Progenitor cell of endocrine pancreas (in vitro differentiated cells): ENCODE data around the gene DOC2A. TPM values are rescaled to one million over a fixed set of nuclear protein-coding genes. Genes with fewer than 3 reads are reported as not detected.
A peak's percentile ranks its signal among the peaks of the same experiment; 100 is the strongest.

Experiments used
- DNase-seq: peaks from one replicate; pipeline ENCODE4 v3.0.0; 2021; ENCODE audit warnings: low spot score; ENCODE audit not compliant: unreplicated experiment
- H3K27ac Mint-ChIP-seq: 2 replicates; pipeline ENCODE4 v1.8.0; 2021; ENCODE audit warnings: mild to moderate bottlenecking, moderate library complexity, mixed read lengths
- H3K27me3 Mint-ChIP-seq: 2 replicates; pipeline ENCODE4 v1.8.0; 2021; ENCODE audit warnings: mixed read lengths
- H3K36me3 Mint-ChIP-seq: 2 replicates; pipeline ENCODE4 v1.8.0; 2022; ENCODE audit warnings: mixed read lengths; ENCODE audit not compliant: insufficient read depth
- H3K4me1 Mint-ChIP-seq: 2 replicates; pipeline ENCODE4 v1.8.0; 2021; ENCODE audit warnings: low read depth, mixed read lengths
- H3K4me3 Mint-ChIP-seq: 2 replicates; pipeline ENCODE4 v1.8.0; 2021; ENCODE audit warnings: low read depth, mild to moderate bottlenecking, moderate library complexity, mixed read lengths
- H3K9me3 Mint-ChIP-seq: 2 replicates; pipeline ENCODE4 v1.8.0; 2021; ENCODE audit warnings: low read depth, mixed read lengths
- CTCF ChIP-seq: fragments of 200-600 bp; sonication (generic); IDR thresholded peaks from one replicate; pipeline ENCODE4 v1.5.0; 2021; ENCODE audit warnings: antibody characterized with exemption, mild to moderate bottlenecking; ENCODE audit not compliant: unreplicated experiment
- total RNA-seq: library from RNA; stranded (reverse); gene quantifications from 2 replicates; pipeline ENCODE4 v1.2.1, GENCODE V29; 2021

DOC2A gene
- total RNA-seq, 1 donor from 2014 or later = 5.0 TPM

DNA sequence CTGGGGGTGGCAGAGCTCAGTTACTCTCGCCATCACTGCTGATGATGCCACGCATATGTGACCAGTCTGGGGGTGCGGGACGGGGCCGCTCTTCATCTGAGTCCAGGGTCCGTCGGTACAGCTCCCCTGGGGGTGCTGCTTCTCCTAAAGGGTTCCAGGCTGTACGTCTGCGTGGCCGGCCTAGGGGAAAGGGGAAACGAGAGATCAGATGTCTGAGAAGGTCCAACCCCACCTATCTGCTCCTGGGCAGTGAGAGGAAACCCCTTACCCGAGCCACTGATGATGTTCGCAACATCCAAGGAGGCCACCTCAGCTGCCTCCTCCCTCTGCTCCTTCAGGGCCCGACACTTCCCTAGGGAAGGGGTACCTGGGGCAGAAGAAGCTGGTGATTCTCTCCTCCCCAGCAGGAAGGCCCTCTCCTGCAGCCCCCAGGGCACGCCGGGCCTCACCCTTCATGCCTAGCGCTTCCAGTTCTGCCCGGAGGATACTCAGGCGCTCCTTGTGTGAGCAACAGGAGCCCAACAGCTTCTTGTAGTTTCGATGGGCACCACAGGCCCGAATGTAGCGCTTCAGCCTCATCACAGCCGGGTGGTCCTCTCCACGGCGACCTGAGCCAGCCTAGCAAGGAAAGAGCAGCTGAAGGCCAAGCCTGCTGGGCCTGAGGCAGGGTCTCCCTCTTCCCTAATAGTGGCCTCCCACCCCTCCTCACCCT, 17.5 kb downstream of the DOC2A start:
- Mint-ChIP-seq H3K36me3 (peaks cover 6% of the 10 kb centered on the region), H3K4me1 (peaks cover 16% of the 10 kb centered on the region), H3K4me3 (peak overlapping the region; percentile 64), H3K27me3 (no peaks in the 10 kb centered on the region), H3K27ac (no peak overlapping the region), H3K9me3 (no peaks in the 10 kb centered on the region)
- TF ChIP-seq CTCF = no peak
- DNase-seq = no peak

DNA sequence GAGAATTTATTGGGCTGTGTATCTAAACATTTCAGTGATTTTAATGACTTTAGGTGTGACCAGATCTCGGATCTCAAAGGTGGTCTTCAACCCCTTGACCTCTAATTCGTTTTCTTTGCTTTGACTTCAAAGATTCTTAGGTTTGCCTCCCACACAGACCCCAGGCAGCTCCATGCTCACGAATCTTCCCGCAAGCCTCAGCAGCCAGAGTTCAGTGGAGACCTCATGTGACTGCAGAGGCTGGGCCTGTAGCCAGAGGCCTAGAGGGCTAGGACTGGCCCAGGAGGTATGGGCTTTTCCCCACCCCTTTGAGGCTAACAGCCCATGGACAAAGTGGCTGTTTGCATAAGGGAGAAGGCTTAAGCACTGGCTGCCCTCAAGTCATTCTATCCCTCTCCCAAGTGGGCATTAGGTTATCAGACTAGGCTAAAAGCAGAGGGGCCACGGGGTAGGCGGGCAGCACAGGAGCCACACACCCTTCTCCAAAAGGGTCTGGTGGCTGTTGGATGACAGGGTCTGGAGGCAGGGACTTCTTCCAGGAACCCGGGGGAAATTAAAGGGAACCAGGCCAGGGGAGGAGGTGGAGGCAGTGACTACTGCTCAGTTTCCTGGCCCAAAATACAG, 18.4 kb downstream of the DOC2A start:
- Mint-ChIP-seq H3K36me3 (peaks cover 11% of the 10 kb centered on the region), H3K27ac (no peak overlapping the region), H3K4me3 (peak overlapping the region; percentile 44), H3K9me3 (no peaks in the 10 kb centered on the region), H3K4me1 (peaks cover 16% of the 10 kb centered on the region), H3K27me3 (no peaks in the 10 kb centered on the region)
- no peak for TF ChIP-seq CTCF
- no peak for DNase-seq

DNA sequence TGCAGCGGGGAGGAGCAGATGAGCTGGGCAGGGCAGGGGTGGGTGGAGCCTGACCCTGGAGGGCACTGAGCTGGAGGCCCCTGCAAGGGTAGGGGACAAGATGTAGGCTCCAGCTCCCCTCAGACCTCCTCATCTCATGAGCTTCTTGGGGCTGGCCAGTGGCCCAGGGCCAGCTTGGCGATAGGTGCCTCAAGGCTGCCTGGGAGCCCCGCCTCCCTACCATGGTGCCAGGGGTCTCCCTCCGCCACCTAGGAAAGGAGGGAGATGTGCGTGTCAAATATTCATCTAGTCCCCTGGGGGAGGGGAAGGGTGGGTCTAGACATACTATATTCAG, 19.3 kb downstream of the DOC2A start:
- Mint-ChIP-seq H3K27me3 (no peaks in the 10 kb centered on the region), H3K36me3 (peaks cover 11% of the 10 kb centered on the region), H3K4me1 (peaks cover 11% of the 10 kb centered on the region), H3K9me3 (no peaks in the 10 kb centered on the region), H3K27ac (no peak overlapping the region), H3K4me3 (no peak overlapping the region)
- DNase-seq = no peak
- TF ChIP-seq CTCF = no peak

GRCh38 chr16:29990883-29991570, 19.8 kb downstream of the DOC2A start:
- Mint-ChIP-seq H3K4me1 (peaks cover 9% of the 10 kb centered on the region), H3K36me3 (peaks cover 11% of the 10 kb centered on the region), H3K27me3 (no peaks in the 10 kb centered on the region), H3K27ac (no peak overlapping the region), H3K9me3 (no peaks in the 10 kb centered on the region), H3K4me3 (no peak overlapping the region)
- no peak for DNase-seq
- TF ChIP-seq CTCF = no peak

- Mint-ChIP-seq H3K4me1 (peaks cover 7% of the 10 kb centered on the region), H3K36me3 (peaks cover 13% of the 10 kb centered on the region), H3K27me3 (no peaks in the 10 kb centered on the region), H3K9me3 (no peaks in the 10 kb centered on the region), H3K27ac (no peak overlapping the region), H3K4me3 (no peak overlapping the region)
- TF ChIP-seq CTCF = no peak
- no peak for DNase-seq
Measured at GRCh38 chr16:29990034-29990433, 20.8 kb downstream of the DOC2A start.
